CD4-positive, alpha-beta T cell treated with Interleukin-6 for 4 hours (primary cell): ENCODE data around the gene CCL4.
"Not testable (repeated sequence)": the region's sequence is repeated elsewhere in the genome, so short reads cannot be mapped to it uniquely, and the experiment has no call there.

Source experiments
- DNase-seq: peaks from one replicate; pipeline ENCODE4 v3.0.0-alpha.2; 2020; ENCODE audit warnings: mixed read lengths

The CCL4 gene

DNA sequence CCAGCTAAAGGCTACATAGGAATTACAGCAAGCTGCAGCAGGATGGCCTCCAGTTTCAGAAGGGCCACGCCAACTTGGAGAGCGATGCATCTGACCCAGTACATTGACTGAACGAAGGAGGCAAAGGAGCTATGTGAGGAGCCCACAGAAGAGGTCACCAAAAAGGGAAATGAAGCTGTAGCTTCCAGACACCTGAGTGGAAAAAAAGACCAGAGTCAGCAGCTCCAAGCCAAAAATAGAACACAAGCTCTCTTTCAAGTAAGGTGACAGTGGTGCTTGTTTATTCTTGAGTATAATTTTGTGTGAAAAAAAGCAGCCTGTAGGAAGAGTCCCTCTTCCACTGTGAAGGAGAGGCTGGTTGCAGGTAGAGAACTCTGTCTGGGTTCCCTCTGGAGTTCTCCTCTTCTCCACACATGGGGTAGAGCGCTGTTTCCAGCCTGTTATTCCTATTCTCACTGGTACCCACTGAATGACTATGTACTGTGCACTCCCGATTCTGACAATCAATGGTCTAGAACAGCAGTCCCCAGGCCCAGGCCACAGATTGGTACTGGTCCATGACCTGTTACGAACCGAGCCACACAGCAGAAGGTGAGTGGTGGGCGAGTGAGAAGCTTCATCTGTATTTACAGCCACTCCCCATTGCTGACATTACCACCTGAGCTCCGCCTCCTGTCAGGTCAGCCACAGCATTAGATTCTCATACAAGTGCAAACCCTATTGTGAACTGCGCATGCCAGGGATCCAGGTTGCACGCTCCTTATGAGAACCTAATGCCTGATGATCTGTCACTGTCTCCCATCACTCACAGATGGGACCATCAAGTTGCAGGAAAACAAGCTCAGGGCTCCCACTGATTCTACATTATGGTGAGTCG, 15.1 kb downstream of the CCL4 start:
- DNase-seq, result no peak

DNA sequence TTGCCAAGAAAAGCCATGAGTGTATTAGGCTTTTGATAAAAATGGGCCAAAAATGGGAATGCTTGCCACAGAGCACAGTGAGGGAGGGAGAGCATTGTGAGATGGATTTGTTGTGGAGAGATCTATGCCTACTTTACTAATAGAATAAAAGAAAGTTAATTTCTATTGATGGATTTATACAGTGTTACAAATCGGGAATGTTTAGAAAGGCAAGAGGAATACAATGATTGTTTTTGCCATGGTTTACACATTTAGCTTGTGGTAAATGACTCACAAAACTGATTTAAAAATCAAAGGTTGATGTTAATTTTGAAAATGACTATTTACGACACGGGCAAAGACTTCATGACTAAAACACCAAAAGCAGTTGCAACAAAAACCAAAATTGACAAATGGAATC, 16.6 kb downstream of the CCL4 start:
- no peak for DNase-seq

DNA sequence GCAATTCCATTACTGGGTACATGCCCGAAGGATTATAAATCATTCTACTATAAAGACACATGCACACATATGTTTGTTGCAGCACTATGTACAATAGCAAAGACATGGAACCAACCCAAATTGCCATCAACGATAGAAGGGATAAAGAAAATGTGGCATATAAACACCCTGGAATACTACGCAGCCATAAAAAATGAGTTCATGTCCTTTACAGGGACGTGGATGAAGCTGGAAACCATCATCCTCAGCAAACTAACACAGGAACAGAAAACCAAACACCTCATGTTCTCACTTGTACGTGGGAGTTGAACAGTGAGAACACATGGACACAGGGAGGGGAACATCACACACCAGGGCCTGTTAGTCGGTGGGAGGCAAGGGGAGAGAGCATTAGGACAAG, 17.5 kb downstream of the CCL4 start:
- DNase-seq, result not testable (repeated sequence)

DNA sequence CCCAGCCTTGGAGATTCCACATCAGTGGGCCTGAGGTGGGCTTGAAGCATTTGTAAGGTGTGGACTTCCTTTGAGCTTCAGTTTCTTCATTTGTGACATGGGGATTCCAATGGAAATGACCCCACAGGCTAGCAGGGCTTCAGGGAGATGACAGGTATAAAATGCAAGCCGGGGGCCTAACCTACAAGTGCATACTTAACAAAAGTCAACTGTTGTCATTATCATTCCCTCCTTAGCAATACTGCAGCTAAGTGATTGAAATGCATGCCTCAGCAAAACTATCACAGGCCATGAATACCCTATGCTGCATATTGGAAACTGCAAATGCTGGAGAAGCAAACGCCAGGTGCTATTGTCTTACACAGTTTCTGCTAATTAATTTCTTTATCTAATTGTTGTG, 19.8 kb downstream of the CCL4 start:
- no peak for DNase-seq

DNA sequence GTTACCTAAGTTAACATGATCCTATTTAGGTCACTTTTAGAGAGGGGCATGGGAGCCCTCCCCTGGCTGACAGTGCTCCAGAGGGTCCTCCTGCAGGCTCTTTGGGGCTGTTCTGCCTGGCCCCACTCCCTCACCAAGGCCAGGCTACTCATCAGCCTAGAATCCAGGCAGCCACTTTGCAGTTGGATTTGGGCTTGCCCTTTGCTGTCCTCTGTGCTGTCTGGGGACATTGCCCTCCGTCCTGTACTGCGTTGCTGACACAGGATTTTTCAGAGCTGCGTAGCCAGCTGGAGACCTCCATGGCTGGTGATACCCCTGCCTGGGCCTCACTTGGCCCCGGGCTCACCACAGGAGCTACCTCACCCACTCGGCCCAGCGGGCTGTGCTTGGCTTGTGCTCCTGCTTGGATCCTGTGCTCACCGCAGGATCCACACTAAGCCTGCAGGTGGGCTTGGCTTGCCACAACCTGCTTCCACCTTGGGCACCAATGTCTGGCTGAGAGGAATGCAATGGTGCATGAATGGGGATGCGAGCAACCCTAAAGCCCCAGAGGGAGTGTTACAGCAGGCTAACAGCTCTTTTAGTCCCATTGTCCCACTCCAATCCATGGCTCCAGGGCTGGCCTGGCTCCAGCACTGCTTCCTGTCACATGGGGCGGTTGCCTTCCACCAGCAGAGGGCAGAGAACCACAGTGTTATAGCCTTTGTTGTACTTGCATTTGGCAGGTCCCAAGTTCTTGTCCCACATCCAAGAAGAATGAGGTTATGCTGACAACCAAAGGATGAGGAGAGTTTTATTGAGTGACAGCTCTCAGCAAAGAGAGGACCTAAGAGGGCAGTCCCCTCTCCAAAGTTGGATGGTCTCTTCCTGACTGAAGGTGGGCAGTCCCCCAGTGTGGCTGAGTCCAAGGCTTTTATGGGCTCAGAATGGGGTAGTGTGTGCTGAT, 21.5 kb downstream of the CCL4 start:
- DNase-seq, result no peak

GRCh38 chr17:36127199-36127893, 23.7 kb downstream of the CCL4 start:
- DNase-seq, result no peak

- no peak for DNase-seq
These were observed 24.3 kb downstream of the CCL4 start for GRCh38 chr17:36127911-36128310.

DNA sequence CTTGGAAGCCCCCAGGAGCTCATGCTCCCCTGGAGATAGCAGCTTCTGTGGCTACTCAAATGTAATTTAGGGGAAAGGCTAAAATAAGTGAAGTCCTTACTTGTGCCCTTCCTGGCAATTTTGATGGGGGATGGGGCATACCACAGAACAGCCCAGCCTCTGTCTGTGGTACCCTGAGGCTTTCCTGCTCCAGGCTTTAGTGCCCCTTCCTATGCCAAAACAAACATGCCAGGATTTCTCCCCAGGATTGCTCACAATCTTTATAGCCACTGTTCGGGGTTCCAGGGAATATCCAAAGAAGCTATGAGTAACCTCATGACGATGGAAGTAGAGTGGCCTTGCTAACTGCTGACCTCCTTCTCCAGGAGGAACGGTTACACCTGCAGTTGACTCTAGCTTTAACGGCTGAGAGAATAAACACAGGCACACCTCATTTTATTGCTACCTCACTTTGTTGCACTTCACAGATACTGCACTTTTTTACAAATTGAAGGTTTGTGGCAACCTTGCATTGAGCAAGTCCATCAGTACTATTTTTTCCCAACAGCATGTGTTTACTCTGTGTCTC, 24.9 kb downstream of the CCL4 start:
- DNase-seq, result no peak

- no peak for DNase-seq
These were observed 26.0 kb downstream of the CCL4 start for GRCh38 chr17:36129616-36130015.

DNA sequence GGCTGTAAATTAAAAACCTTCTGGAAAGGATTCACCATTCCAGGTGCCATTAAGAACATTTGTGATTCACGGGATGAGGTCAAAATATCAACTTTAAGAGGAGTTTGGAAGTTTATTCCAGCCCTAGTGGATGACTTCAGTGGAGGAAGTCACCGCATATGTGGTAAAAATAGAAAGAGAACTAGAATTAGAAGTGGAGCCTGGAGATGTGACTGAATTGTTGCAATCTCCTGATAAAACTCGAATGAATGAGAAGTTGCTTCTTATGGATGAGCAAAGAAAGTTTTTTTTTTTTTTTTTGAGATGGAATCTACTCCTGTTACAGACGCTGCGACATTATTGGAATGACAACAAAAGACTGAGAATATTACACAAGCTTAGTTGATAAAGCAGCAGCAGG, 26.7 kb downstream of the CCL4 start:
- no peak for DNase-seq

DNA sequence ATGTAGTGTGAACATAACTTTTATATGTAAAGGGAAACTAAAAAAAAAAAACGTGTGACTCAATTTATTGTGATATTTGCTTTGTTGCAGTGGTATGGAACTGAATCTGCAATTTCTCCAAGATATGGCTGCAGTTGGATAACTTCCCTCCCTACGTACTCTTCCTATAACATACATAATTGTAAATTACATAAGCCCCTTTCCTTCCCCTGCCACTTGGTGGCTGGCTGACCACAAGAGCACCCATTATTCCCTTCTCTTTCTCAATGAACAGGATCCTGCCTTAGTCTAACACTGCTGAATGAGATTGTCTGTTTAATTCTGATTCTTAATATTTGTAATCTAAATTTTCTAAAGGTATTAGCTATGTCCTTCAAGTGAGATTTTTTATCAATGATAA, 27.8 kb downstream of the CCL4 start:
- no peak for DNase-seq

DNA sequence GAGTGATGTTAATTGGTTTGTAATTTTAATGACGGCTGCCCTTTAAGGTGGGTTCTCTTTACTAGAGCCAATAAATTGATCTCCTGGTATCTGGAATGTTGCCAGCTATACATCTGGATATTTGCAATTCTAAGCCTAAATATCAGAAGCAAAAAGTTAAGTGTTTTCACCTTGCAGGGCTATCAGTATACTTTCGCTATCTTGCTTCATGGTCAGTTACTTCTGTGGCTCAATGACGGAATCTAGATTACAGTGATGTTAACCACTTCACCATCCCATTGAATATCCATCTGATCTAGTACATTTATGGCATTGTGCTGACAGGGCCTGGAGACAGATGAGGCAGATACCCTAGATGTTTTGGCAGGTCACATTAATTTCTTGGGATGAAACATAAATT, 28.3 kb downstream of the CCL4 start:
- DNase-seq, result no peak

GRCh38 chr17:36132421-36132831, 28.8 kb downstream of the CCL4 start:
- no peak for DNase-seq

DNA sequence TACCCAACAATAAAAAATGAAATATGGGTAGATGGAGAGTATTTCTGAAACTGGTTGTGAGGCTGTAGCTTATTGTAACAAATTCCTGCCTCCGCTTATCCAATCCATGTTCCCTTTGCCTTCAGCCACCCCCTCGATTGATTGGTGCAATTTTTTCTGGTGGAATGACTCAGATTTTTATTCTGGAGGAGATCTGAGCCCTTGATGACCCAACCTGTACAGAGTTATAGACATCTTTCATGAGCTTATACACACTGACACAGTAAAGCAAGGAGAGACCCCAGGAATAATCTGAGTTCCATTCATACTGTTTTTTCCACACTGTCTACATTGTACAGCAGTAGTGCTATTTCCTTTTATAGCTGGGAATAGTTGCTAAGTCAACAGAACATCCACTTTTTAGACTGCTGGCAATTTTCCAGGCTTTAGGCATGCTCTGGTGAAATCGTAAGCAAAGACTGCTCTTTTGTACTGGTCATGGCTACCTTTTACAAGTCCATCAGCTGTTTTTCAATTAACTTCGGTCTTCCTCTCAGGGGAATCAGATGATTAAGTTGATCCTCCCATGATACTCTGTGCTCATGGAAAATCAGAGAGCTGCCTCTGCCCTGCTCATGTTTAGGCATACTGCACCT, 30.1 kb downstream of the CCL4 start:
- DNase-seq, result no peak

DNA sequence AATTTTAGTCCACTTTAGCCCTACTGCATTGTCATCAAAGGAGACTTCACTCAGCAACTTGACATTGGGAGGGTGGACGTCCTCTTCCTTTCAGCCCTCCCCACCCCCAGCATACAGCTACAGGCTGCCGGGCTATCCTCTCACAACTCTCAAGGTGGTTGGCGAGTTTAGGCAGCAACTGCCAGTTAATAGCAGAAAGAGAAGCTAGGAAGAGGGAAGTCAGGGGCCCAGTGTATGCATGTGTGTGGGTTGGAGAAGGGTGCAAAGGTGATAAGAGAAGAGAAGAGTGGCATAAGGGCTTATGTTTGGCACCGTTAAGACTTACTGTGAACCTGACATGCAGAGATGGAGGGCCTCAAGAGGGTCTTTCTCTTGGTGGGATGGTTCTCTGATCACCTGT, 31.8 kb downstream of the CCL4 start:
- DNase-seq, result no peak

GRCh38 chr17:36136036-36136435, 32.4 kb downstream of the CCL4 start:
- no peak for DNase-seq

- DNase-seq, result no peak
These were observed 32.8 kb downstream of the CCL4 start for GRCh38 chr17:36136439-36136838.

- DNase-seq, result no peak
These were observed 38.6 kb downstream of the CCL4 start for GRCh38 chr17:36142235-36142634.

DNA sequence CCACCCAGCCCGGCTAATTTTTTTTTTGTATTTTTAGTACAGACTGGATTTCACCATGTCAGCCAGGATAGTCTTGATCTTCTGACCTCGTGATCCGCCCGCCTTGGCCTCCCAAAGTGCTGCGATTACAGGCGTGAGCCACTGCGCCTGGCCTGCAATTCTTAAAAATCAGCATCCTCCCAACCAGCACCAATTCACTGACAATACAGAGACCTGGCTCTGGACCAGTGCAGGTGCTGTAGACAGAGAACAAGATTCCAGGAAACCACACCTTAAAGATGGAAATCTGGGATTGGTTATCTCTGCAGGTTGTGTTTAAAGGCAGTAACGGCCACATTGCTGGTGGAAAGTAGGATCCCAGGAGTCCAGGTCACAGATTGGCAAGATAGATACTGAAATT, 39.2 kb downstream of the CCL4 start:
- no peak for DNase-seq

DNA sequence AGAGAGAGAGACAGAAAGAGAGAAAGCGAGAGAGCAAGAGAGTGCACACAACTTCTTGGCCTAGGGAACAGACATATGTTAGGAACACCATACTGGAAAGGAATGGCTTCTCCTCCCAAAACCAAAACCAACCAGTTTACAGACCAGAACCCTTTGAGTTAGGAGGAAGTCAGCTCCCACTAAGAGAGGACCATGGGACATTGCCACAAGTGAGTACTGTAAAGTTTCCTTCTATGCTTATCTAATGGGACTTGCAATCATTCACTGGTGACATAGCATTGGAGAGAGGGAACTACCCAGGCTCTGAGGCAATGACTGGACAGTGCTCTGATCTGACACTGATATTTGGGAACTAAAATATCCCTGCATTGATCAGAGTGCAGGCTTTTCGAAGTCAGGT, 40.4 kb downstream of the CCL4 start:
- no peak for DNase-seq

GRCh38 chr17:36144981-36145729, 41.5 kb downstream of the CCL4 start:
- DNase-seq, result no peak

GRCh38 chr17:36147601-36148000, 44.0 kb downstream of the CCL4 start:
- DNase-seq, result no peak
